Natural killer cell treated with Interleukin-12 subunit alpha and Interleukin-12 subunit beta and Interleukin-15 and Interleukin-18, amount 100 ng/mL, for 72 hours (primary cell): ENCODE results near the gene ENAH. TPM values are rescaled to one million over a fixed set of nuclear protein-coding genes. Genes with fewer than 3 reads are reported as not detected.
A peak's percentile ranks its signal among the peaks of the same experiment; 100 is the strongest.

Source experiments
- ATAC-seq, 2 donors: fragments of 150-1000 bp; cut with Tn5 transposase in 1 of 2; sonication (Bioruptor Pico), chemical (Tn5 transposase) in 1 of 2; 2 replicates each; pipeline ENCODE4 v1.10.0; 2021
- DNase-seq: peaks from one replicate; pipeline ENCODE4 v3.0.0; 2022; ENCODE audit warnings: low spot score
- H3K27ac Mint-ChIP-seq, 2 donors: 1 replicate in 1 of 2; 2 replicates in 1 of 2; pipeline ENCODE4 v1.8.0; 2022; ENCODE audit warnings: mixed read lengths in 2 of 2, mild to moderate bottlenecking in 1 of 2, moderate library complexity in 1 of 2
- H3K27me3 Mint-ChIP-seq, 2 donors: 1 replicate in 1 of 2; 2 replicates in 1 of 2; pipeline ENCODE4 v1.8.0; 2022; ENCODE audit warnings: mixed read lengths in 2 of 2
- H3K36me3 Mint-ChIP-seq: one replicate; pipeline ENCODE4 v1.8.0; 2022; ENCODE audit warnings: mixed read lengths
- H3K4me1 Mint-ChIP-seq, 2 donors: 1 replicate in 1 of 2; 2 replicates in 1 of 2; pipeline ENCODE4 v1.8.0; 2022; ENCODE audit warnings: low read depth in 2 of 2, mixed read lengths in 2 of 2, mild to moderate bottlenecking in 1 of 2
- H3K4me3 Mint-ChIP-seq: one replicate; pipeline ENCODE4 v1.8.0; 2022; ENCODE audit warnings: mixed read lengths
- H3K9me3 Mint-ChIP-seq: 2 replicates; pipeline ENCODE4 v1.8.0; 2022; ENCODE audit warnings: mixed read lengths
- total RNA-seq, 2 donors: library from RNA; stranded (reverse); gene quantifications; one replicate each; pipeline ENCODE4 v1.2.3, GENCODE V29; 2022

ENAH gene
- total RNA-seq, 2 donors from 2014 or later, result 0.52 TPM; not detected in 1

DNA sequence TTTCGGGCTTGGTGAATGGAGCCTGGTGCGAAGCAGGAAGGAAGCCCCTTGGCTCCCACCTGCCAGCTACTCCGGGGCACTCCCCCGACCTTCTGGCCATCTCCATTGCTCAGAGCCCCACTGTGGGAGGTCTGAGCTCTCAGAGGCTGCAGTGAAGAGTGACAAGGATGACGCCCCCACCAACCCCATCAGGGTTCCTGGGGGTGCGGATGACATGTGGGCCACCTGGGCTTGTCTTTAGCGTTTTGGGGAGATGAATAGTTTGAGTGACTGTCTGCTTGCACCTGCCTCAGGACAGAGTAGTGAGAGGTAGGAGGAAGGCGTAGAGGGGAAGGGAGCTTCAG is 181.8 kb downstream of the ENAH start:
- no peaks in the 10 kb centered on the region for H3K36me3 Mint-ChIP-seq
- no peak overlapping the region for H3K4me3 Mint-ChIP-seq
- DNase-seq (no peak), ATAC-seq (no peak)
- no peaks in the 10 kb centered on the region for H3K27me3 Mint-ChIP-seq
- H3K4me1 Mint-ChIP-seq, result peaks cover 36 to 39% of the 10 kb centered on the region in 2 donors
- H3K9me3 Mint-ChIP-seq, result no peaks in the 10 kb centered on the region
- H3K27ac Mint-ChIP-seq, result peak overlapping the region in 1 of 2 donors; percentile 74

DNA sequence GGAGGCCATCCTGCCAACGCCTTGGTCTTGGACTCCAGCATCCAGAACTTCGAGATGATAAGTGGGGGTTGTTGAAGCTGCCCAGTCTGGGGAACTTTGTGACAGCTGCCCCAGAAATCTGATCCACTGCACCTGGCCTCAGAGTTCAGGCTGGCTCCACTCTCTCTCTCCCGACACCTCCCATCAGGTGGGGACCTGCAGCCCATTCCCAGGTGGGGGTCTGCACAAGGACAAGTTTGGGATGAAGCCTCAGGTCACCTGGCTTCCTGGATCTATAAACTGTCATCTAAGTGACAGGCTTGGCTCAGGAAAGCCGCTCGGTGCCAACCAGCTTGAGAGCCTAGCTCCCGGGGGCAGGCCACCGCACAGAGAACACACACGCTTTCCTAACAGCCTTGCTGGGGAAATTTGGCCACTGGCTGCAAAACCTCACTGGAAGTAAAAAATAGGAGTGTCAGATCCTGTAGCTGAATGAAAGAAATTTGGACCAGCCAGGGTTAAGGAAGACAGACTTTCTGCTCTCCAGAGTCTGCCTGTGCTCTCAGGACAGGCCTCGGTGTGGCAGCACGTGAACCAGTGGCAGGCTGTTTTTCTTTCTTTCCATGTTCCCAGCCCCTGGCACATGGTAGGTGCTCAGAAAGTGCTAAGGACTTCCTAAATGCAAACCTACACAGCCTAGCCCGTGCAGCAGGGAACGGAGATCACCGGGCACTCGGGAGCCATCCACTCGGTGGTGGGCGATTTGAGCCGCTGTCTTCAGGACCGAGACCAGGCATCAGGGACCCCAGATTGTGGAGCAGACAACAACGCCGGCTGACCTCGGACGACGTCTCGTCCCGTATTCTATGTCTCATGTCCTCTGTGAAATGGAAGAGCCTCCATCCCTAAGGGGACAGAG is 182.5 kb downstream of the ENAH start:
- DNase-seq, result no peak
- ATAC-seq, result no peak
- no peaks in the 10 kb centered on the region for H3K9me3 Mint-ChIP-seq
- H3K27me3 Mint-ChIP-seq, result no peaks in the 10 kb centered on the region
- peak overlapping the region in 1 of 2 donors; percentile 74 for H3K27ac Mint-ChIP-seq
- no peaks in the 10 kb centered on the region for H3K36me3 Mint-ChIP-seq
- no peak overlapping the region for H3K4me3 Mint-ChIP-seq
- peaks cover 39 to 43% of the 10 kb centered on the region in 2 donors for H3K4me1 Mint-ChIP-seq

DNA sequence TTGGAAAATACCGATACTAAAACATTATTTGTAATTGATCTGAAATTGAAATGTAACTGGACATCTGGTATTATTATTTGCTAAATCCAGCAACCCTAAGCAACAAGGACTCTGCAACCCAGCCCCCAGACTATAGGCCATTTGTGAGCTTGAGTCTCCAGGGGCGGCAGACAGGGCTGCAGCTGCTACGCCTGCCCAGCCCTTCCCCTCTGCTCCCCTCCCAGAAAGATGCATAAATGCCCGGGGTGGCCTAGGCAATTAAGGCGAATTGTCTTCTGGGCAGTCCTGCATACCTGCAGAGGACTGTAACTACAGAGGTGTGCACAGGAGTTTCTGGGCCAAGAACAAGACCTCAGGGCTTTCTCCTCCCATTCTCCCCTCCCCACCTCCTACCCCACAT is 183.9 kb downstream of the ENAH start:
- H3K4me3 Mint-ChIP-seq, result peak overlapping the region; percentile 52
- H3K9me3 Mint-ChIP-seq, result no peaks in the 10 kb centered on the region
- peak overlapping the region; percentile 100 for H3K27ac Mint-ChIP-seq
- ATAC-seq (no peak), DNase-seq (no peak)
- H3K36me3 Mint-ChIP-seq, result no peaks in the 10 kb centered on the region
- peaks cover 37 to 42% of the 10 kb centered on the region in 2 donors for H3K4me1 Mint-ChIP-seq
- H3K27me3 Mint-ChIP-seq, result no peaks in the 10 kb centered on the region

DNA sequence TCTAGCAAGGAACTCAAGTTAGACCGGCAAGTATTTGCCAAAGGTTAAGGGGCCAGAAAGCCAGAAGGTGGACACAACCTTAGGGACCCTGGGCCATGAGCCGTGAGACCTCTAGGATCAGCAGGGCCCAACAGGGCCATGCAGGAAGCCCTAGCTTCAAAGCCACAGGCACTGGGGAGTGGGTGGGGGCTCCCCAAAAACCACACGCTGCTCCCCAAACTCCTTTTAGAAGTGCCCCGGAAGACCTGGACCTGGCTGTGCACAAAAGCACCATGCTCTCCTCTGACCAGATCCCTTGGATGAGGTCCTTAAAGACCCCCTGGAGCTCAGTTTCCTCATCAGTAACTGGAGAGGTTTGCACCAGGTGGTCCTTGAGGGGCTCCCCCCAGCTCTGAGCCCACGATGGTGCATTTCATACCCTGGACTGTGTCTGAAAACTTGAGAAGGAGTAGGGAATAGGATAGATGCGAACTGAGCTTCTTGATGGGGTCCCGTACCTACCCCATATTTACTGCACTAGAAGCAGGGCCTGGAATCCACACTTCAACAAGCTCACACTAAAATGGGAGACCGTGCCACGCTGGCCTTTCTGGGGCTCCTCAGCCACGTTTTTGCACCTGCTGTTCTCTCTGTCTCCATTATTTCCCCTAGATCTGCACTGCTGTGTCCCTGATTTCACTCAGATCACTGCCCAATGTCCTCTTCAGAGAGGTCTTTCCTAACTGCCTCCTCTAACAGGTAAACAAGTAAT is 184.5 kb downstream of the ENAH start:
- peaks cover 40 to 43% of the 10 kb centered on the region in 2 donors for H3K4me1 Mint-ChIP-seq
- no peak for ATAC-seq
- no peaks in the 10 kb centered on the region for H3K27me3 Mint-ChIP-seq
- DNase-seq, result no peak
- no peaks in the 10 kb centered on the region for H3K36me3 Mint-ChIP-seq
- peak overlapping the region; percentile 100 for H3K27ac Mint-ChIP-seq
- no peaks in the 10 kb centered on the region for H3K9me3 Mint-ChIP-seq
- H3K4me3 Mint-ChIP-seq, result peak overlapping the region; percentile 87

DNA sequence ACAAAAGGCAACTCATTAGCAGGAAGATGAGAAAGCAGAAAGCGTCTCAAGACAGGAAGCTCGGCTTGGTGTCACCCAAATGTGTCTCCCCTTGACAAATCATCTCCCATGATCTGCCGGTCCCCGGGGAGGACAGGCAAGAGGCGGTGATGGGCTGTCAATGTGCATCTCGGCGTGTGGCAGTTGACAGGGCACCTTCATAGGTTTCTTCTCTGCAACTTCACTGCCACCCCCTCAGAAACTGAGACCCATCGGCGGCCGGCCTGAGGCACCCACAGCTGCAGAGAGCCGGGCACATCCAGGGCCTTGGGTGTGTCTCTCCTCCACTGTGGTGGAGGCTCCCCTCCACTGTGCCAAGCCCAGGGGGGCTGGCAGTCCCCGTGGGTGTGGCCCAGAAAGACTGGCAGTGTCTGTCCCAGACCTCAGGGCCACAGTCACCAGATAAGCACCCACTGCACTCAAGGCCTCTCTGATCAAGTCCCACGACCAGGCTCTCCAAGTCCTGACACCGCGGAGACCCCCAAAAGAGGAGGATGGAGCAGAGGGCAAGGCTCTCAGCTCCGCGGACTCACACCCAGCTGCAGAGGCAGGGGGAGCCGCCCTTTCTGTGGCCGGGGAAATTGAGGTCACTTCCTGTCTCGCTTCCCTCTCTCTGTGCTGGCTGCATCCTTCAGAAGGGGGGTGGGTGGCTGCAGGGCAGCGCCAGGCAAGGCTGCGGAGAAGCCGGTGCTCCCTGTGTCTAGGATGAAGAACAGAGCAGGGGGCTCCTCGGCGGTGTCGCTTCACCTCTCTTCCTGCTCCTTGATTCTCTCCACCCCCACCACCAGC is 185.5 kb downstream of the ENAH start:
- Mint-ChIP-seq H3K4me3 (peak overlapping the region; percentile 87), H3K36me3 (no peaks in the 10 kb centered on the region), H3K27ac (peak overlapping the region; percentile 100), H3K9me3 (no peaks in the 10 kb centered on the region), H3K27me3 (no peaks in the 10 kb centered on the region), H3K4me1 (peaks cover 44 to 49% of the 10 kb centered on the region in 2 donors)
- ATAC-seq (peak; percentile 91 to 97), DNase-seq (peak; percentile 87)

DNA sequence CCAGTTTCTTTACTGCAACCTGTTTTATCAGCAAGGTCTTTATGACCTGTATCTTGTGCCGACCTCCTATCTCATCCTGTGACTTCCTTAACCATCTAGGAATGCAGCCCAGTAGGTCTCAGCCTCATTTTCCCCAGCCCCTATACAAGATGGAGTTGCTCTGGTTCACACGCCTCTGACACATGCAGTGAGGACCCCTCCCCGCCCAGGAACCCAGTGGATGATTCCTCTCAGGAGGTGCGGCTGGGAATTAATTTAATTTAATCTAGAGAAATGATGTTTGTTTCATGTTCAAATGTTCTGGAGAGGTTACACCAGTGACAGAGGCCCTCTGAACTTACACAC is 186.1 kb downstream of the ENAH start:
- Mint-ChIP-seq H3K27ac (peak overlapping the region; percentile 100), H3K9me3 (no peaks in the 10 kb centered on the region), H3K4me3 (peak overlapping the region; percentile 87), H3K36me3 (no peaks in the 10 kb centered on the region), H3K4me1 (peaks cover 50 to 53% of the 10 kb centered on the region in 2 donors), H3K27me3 (no peaks in the 10 kb centered on the region)
- DNase-seq (no peak), ATAC-seq (no peak)

DNA sequence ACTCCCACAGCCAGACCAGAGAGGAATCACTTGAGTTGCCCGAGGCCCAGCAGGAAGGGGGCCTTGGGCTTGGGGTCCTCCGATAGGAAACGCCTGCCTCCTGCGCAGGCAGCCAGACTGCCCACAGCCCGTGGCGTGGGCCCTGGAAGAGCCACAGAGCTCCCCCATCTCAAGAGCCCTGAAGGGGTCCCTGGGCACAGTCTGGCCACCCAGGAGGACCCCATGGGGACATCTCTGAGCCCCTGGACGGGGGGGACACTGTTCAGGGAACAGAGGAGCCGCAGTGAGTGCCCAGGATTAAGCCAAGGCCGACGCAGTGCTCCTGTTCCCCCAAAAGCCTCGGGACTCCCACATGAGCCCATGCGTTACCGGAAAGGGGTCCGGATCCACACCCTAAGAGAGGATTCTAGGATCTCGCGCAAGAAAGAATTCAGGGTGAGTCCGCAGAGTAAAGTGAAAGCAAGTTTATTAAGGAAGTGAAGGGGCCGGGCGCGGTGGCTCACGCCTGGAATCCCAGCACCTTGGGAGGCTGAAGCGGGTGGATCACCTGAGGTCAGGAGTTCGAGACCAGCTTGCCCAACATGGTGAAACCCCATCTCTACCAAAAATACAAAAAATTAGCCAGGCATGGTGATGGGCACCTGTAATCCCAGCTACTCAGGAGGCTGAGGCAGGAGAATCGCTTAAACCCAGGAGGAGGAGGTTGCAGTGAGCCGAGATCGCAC is 187.0 kb downstream of the ENAH start:
- Mint-ChIP-seq H3K36me3 (no peaks in the 10 kb centered on the region), H3K4me1 (peaks cover 58 to 60% of the 10 kb centered on the region in 2 donors), H3K9me3 (no peaks in the 10 kb centered on the region), H3K27me3 (no peaks in the 10 kb centered on the region), H3K4me3 (peak overlapping the region; percentile 87), H3K27ac (peak overlapping the region; percentile 100)
- DNase-seq (no peak), ATAC-seq (no peak)

DNA sequence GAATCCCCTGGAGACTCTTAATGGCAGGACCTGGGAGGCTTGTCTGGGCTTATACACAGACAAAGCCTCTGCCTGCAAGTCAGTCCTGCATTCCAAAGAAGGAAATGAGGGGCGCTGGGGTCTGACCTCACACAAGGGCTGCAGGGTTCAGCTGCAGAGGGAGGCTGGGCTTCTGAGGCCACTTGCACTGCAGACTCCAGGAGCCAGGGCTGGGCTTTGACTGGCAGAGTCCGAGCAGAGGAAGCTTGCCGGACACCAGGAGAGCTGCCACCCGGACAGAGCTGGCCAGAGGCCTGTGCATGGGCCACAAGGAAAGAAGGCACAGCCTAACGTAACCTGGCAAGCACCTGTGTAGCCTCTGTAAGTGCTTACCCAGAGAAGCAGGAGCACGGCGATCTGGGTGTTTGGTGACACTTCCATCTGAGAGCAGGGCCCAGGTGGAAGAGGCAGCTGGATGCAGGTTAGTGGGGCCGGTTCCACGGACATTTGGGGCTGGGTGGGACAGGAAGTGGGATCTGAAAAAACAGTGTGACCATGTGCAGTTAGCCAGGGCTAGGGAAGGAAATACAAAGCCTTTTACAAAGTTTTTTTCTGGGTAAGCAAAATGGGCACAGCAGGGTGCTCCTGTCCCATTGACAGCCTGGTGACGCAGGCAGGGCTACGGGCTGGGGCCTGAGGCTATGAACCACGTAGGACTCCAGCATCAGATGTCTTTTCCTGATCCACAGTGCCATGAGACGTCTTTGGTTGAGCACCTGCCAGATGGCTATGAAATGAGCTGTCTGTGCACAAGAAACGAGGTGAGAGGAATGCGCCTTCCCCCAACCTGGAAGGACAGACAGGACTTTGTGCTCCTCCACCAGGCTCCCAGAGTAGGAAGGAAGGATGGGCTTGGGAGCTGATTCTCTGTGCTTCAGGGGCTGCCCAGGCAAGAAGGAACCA is 187.8 kb downstream of the ENAH start:
- Mint-ChIP-seq H3K27ac (peak overlapping the region; percentile 100), H3K27me3 (no peaks in the 10 kb centered on the region), H3K4me1 (peaks cover 64 to 68% of the 10 kb centered on the region in 2 donors), H3K9me3 (no peaks in the 10 kb centered on the region), H3K36me3 (no peaks in the 10 kb centered on the region), H3K4me3 (peak overlapping the region; percentile 75)
- ATAC-seq, result no peak
- no peak for DNase-seq

DNA sequence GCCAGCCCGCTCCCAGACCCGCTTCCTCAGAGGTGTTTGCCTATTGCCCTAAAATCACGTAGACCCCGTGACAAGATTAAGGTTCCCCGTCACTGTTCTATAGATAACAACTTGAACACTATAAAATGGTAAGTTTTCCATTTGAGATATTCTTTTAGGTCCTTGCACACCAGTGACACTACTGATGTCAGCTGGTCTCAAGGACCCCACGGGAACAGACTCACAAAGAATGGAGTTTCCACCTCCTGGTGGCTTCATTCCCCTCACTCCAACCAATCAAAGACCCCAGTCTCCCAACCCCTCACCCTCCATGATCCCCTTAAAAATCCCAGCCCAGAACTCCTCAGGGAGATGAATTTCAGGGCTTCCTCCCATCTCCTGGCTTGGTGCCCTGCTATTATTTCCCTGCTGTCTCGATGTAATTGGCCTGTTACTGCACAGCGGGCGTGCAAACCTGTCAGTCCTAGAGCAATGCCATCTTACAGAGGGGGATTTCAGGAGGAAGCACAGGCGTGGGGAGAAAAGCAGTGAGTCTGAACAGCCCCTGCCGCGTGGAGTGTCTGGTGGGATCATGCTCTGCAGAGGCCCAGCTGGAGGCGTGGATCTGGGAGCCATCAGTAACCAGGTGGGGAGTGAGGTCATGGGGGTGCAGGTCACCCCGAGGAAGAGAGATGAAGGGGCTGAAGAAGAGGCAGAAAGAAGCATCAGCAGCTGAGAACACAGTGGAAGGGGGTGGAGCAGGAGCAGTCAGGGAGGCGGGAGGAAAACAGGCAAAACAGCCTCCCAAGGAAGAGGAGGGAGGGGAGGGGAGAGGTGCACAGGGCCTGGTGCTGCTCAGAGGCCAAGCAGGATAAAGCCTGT is 190.0 kb downstream of the ENAH start:
- no peaks in the 10 kb centered on the region for H3K9me3 Mint-ChIP-seq
- no peak for DNase-seq
- no peaks in the 10 kb centered on the region for H3K27me3 Mint-ChIP-seq
- H3K36me3 Mint-ChIP-seq, result no peaks in the 10 kb centered on the region
- H3K4me3 Mint-ChIP-seq, result no peak overlapping the region
- ATAC-seq, result no peak
- H3K4me1 Mint-ChIP-seq, result peaks cover 74 to 81% of the 10 kb centered on the region in 2 donors
- peak overlapping the region; percentile 69 to 100 for H3K27ac Mint-ChIP-seq

DNA sequence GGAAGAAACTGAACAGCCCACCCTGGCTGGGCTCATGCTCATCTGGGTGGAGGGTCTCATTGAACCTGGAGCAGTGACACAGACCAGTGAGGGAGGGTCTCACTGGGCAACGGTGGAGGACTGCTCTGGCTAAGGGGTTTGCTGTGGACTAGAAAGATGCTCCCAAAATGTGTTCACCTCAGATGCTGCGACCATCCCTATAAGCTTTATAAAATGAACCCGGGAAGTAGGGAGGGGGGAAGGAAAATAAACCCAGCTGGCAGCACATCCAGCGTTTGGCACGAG is 190.6 kb downstream of the ENAH start:
- no peak overlapping the region for H3K4me3 Mint-ChIP-seq
- H3K27me3 Mint-ChIP-seq, result no peaks in the 10 kb centered on the region
- DNase-seq, result peak; percentile 40
- H3K36me3 Mint-ChIP-seq, result no peaks in the 10 kb centered on the region
- peak overlapping the region; percentile 69 to 100 for H3K27ac Mint-ChIP-seq
- H3K9me3 Mint-ChIP-seq, result no peaks in the 10 kb centered on the region
- peaks cover 71 to 78% of the 10 kb centered on the region in 2 donors for H3K4me1 Mint-ChIP-seq
- ATAC-seq, result no peak

DNA sequence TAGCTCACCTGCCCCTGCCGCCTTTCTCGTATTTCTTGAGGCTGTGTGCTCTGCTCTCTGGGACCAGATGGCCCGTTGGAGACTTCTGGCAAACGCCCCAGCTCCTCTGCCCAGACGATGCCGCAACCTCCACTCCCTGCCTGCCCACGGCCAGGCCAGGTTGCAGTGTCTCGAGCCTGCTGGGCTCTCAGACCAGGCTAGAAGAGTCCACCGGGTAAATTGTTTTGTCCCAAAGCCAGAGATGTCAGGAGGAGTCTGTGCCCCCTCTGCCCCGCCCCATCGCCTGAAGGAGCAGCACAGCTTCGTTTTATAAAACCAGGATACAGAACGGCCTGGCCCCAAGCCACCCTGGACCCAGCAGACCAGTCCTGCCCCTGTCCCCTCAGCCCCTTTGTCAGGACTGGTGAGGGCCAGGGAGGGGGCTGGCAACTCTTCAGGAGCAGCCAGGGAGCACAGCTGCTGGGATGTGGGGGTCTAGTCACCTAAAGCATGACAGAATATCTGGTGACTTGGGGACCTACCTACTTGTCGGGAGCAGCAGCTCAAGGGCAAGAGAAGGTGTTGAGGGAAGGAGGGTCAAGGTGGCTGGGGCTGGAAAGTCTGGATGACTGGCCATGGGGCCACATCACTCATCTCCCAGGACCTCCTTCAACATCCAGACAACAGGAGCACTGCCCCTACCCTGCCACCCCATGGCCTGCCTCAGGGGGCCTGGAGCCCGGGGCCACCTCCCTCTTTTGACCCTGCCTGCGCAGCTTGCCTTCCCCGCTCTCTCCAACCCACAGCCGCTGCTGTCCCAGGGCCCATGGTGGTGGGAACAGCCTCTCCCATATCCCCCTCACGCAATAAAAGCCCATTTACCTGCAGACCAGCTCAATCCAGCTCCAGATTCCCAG is 191.1 kb downstream of the ENAH start:
- H3K27me3 Mint-ChIP-seq, result no peaks in the 10 kb centered on the region
- H3K4me3 Mint-ChIP-seq, result peak overlapping the region; percentile 72
- H3K9me3 Mint-ChIP-seq, result no peaks in the 10 kb centered on the region
- H3K36me3 Mint-ChIP-seq, result no peaks in the 10 kb centered on the region
- peaks cover 69 to 79% of the 10 kb centered on the region in 2 donors for H3K4me1 Mint-ChIP-seq
- peak overlapping the region; percentile 69 to 100 for H3K27ac Mint-ChIP-seq
- ATAC-seq, result no peak
- peak; percentile 47 for DNase-seq
